OCI-LY3 (cell line): Measurements from ENCODE around the gene LCE1D.

Experiments used
- H2AFZ ChIP-seq: fragments of 200-600, 300-600 bp; shearing (Covaris generic); 2 replicates; pipeline ENCODE4 v1.6.0; 2014; ENCODE audit warnings: antibody characterized with exemption, low read depth, low read length
- H3K27ac ChIP-seq: fragments of 200-600, 300-600 bp; sonication (generic); 2 replicates; pipeline ENCODE4 v1.5.1; 2014; ENCODE audit warnings: mild to moderate bottlenecking, low read length, moderate library complexity, mixed read lengths
- H3K27me3 ChIP-seq: fragments of 200-600, 300-600 bp; sonication (generic); 2 replicates; pipeline ENCODE4 v1.6.1; 2014; ENCODE audit warnings: low read depth, low read length, mixed read lengths
- H3K36me3 ChIP-seq: fragments of 200-600, 300-600 bp; sonication (generic); replicated peaks from 2 replicates; pipeline ENCODE3; 2014; ENCODE audit warnings: low read depth, low read length, mixed read lengths
- H3K4me1 ChIP-seq: fragments of 300-600, 200-600 bp; sonication (generic); 2 replicates; pipeline ENCODE4 v1.6.1; 2014; ENCODE audit warnings: low read length, mixed read lengths
- H3K4me2 ChIP-seq: fragments of 200-600, 300-600 bp; sonication (generic); 2 replicates; pipeline ENCODE4 v1.6.1; 2014; ENCODE audit warnings: low read length, mixed read lengths
- H3K4me3 ChIP-seq: fragments of 300-600, 200-600 bp; sonication (generic); 2 replicates; pipeline ENCODE4 v1.5.1; 2014; ENCODE audit warnings: antibody characterized with exemption, mild to moderate bottlenecking, low read length, moderate library complexity
- H3K79me2 ChIP-seq: fragments of 300-600, 200-600 bp; shearing (Covaris generic); 2 replicates; pipeline ENCODE4 v1.6.1; 2014; ENCODE audit warnings: mild to moderate bottlenecking, low read length, mixed read lengths
- H3K9ac ChIP-seq: fragments of 300-600, 200-600 bp; shearing (Covaris generic); 2 replicates; pipeline ENCODE4 v1.6.0; 2014; ENCODE audit warnings: mild to moderate bottlenecking, low read length, moderate library complexity
- H3K9me3 ChIP-seq: fragments of 200-600, 300-600 bp; shearing (Covaris generic); 2 replicates; pipeline ENCODE4 v1.6.1; 2014; ENCODE audit warnings: low read length, mixed read lengths; ENCODE audit not compliant: insufficient read depth
- H4K20me1 ChIP-seq: fragments of 200-600, 300-600 bp; sonication (generic); 2 replicates; pipeline ENCODE4 v1.6.1; 2016; ENCODE audit warnings: low read length, mixed read lengths; ENCODE audit not compliant: insufficient read depth
- EZH2phosphoT487 ChIP-seq: fragments of 200-600 bp; shearing (Covaris generic); IDR thresholded peaks from 2 replicates; pipeline ENCODE4 v1.6.1; 2018; ENCODE audit warnings: antibody characterized with exemption, mixed run types, low read depth
- TF ChIP-seq, protein P1 (sequence below): fragments of 200-600, 300-600 bp; sonication (generic); IDR thresholded peaks from 2 replicates; pipeline ENCODE4 v1.5.1; 2014; ENCODE audit warnings: antibody characterized with exemption, low read length, low read depth

LCE1D gene

DNA sequence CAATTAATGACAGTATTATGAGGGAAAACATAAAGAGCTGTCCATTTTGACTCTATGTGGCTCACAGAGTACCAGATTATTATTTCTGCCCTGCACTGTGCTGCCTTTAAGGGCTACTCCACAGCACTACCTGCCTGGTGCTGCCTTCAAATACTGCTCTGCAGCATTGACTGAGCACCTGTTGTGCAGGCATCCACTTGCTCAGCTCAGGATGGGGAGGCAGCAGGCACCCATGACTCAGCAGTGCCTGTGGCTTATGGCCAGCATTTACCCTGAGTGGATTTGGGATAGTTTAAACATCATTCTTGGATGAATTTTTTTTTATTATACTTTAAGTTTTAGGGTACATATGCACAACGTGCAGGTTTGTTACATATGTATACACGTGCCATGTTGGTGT is 39.6 kb upstream of the LCE1D start:
- Histone ChIP-seq H3K4me3 (no peak overlapping the region), H3K9ac (no peak overlapping the region), H3K27ac (no peak overlapping the region), H3K27me3 (peaks cover 41% of the 10 kb centered on the region), H3K4me1 (no peaks in the 10 kb centered on the region), H3K79me2 (no peaks in the 10 kb centered on the region), H4K20me1 (no peaks in the 10 kb centered on the region), H2AFZ (no peak overlapping the region), H3K9me3 (no peaks in the 10 kb centered on the region), H3K36me3 (no peaks in the 10 kb centered on the region), H3K4me2 (no peak overlapping the region)
- TF ChIP-seq, protein P1, sequence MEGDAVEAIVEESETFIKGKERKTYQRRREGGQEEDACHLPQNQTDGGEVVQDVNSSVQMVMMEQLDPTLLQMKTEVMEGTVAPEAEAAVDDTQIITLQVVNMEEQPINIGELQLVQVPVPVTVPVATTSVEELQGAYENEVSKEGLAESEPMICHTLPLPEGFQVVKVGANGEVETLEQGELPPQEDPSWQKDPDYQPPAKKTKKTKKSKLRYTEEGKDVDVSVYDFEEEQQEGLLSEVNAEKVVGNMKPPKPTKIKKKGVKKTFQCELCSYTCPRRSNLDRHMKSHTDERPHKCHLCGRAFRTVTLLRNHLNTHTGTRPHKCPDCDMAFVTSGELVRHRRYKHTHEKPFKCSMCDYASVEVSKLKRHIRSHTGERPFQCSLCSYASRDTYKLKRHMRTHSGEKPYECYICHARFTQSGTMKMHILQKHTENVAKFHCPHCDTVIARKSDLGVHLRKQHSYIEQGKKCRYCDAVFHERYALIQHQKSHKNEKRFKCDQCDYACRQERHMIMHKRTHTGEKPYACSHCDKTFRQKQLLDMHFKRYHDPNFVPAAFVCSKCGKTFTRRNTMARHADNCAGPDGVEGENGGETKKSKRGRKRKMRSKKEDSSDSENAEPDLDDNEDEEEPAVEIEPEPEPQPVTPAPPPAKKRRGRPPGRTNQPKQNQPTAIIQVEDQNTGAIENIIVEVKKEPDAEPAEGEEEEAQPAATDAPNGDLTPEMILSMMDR: no peak
- TF ChIP-seq EZH2phosphoT487: no peak

DNA sequence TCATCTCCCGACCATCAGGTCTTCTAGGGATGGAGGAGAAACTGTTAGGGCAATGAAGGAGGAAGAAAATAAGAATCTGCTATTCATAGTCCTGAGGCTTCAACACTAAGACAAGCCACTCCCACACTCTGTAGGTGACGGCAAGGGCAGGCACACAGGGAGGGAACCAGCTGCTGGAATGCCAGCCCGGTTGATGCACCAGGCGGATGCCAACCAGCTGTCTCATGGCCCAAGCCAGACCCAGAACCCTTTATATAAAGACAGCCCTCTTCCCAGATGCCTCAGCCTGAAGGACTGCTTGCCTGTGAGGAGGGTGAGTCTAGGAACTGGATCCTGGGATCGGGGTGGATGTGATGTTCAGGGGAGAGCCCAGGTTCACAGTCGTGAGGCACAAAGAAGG is 38.8 kb upstream of the LCE1D start, which contains the start of gene KPRP:
Gene KPRP, plus strand, starts transcription at position 279 of the 400 bp plus-strand sequence. CDS start 1,564 bp downstream, outside the sequence.
- Histone ChIP-seq H3K27me3 (peaks cover 38% of the 10 kb centered on the region), H3K9me3 (no peaks in the 10 kb centered on the region), H3K9ac (no peak within 1 kb of the TSS), H3K4me3 (no peak within 1 kb of the TSS), H3K27ac (no peak within 1 kb of the TSS), H3K4me2 (no peak within 1 kb of the TSS), H4K20me1 (no peaks in the 10 kb centered on the region), H2AFZ (no peak within 1 kb of the TSS), H3K36me3 (no peaks in the 10 kb centered on the region), H3K4me1 (no peaks in the 10 kb centered on the region), H3K79me2 (no peaks in the 10 kb centered on the region)
- TF ChIP-seq EZH2phosphoT487: no peak
- TF ChIP-seq, protein P1: no peak

DNA sequence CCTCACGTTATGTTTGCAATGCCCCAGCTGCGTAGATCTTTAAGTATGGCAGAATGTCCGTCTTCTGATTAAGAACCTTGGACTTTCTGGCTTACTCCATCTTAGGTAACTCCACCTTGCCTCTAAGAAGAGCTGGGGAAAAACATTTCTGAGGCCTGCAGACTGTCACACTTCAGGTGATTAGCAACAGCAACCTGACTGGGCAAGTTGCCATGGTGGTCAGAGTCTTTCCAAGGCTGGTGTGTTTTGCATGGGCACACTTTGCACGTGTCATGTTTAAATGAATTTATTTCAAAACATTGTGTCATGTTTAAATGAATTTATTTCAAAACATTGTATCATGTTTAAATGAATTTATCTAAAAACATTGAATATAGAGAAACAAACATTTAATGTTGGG is 37.9 kb upstream of the LCE1D start:
- Histone ChIP-seq H3K4me1 (no peaks in the 10 kb centered on the region), H3K4me3 (no peak overlapping the region), H3K9me3 (no peaks in the 10 kb centered on the region), H2AFZ (no peak overlapping the region), H3K27ac (no peak overlapping the region), H3K9ac (no peak overlapping the region), H3K27me3 (peaks cover 31% of the 10 kb centered on the region), H3K4me2 (no peak overlapping the region), H3K36me3 (no peaks in the 10 kb centered on the region), H3K79me2 (no peaks in the 10 kb centered on the region), H4K20me1 (no peaks in the 10 kb centered on the region)
- TF ChIP-seq, protein P1: no peak
- no peak for TF ChIP-seq EZH2phosphoT487

DNA sequence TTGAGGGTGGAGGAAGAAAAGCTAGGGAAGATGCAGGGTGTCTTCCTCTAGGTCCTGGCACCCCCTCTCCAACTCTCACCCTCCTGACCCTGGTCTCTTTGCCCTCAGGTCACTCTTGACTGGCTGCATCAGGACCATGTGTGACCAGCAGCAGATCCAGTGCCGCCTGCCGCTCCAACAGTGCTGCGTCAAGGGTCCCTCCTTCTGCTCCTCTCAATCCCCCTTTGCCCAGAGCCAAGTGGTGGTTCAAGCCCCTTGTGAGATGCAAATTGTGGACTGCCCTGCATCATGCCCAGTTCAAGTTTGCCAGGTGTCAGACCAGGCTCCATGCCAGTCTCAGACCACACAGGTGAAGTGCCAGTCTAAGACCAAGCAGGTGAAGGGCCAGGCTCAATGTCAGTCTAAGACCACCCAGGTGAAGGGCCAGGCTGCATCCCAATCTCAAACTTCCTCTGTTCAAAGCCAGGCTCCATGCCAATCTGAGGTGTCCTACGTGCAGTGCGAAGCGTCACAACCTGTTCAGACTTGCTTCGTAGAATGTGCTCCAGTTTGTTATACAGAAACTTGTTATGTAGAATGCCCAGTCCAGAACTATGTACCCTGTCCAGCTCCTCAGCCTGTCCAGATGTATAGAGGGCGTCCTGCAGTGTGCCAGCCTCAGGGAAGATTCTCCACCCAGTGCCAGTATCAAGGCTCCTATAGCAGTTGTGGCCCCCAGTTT is 36.9 kb upstream of the LCE1D start:
- no peak overlapping the region for H2AFZ ChIP-seq
- H3K9me3 ChIP-seq: no peaks in the 10 kb centered on the region
- H3K36me3 ChIP-seq: no peaks in the 10 kb centered on the region
- no peak overlapping the region for H3K4me2 ChIP-seq
- H3K4me3 ChIP-seq: no peak overlapping the region
- no peak overlapping the region for H3K27ac ChIP-seq
- H3K27me3 ChIP-seq: peaks cover 28% of the 10 kb centered on the region; the same call in 1 of the 2 replicates
- no peaks in the 10 kb centered on the region for H3K79me2 ChIP-seq
- no peaks in the 10 kb centered on the region for H3K4me1 ChIP-seq
- no peak overlapping the region for H3K9ac ChIP-seq
- no peaks in the 10 kb centered on the region for H4K20me1 ChIP-seq
- TF ChIP-seq, protein P1: no peak
- TF ChIP-seq EZH2phosphoT487: no peak
